ENCODE data around the gene PRR23E. TPM values are rescaled to one million over a fixed set of nuclear protein-coding genes. Genes with fewer than 3 reads are reported as not detected.

The PRR23E gene
- total RNA-seq, 1 experiment from 2014 or later = not detected

DNA sequence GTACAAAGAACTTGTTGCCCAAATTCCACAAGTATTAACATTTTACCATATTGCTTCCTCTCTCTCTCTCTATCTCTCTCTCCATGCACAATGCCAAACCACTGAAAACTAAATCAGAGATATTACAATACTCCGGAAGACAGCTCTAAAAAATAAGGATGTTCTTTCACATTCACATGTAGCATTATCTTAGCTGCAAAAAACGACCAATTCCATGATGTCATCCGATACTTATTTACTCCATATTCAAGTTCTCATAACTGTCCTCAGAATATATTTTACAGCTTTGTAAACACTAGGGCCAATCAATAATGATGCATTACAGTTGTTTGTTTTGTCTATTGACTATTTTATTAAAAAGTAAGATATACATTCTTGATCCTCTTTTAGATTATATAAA, 7.7 kb upstream of the PRR23E start:
- CTCF ChIA-PET = no interaction called here
- no peaks in the 10 kb centered on the region for H3K36me3 Mint-ChIP-seq (ENCODE audit: insufficient read depth, unreplicated experiment)
- POLR2A ChIA-PET = interaction anchor here (0.6 kb wide), 1 partner anchor 19 kb away, joined by 3 read pairs; no protein-coding TSS in a partner anchor
- peaks cover 18% of the 10 kb centered on the region for H3K27me3 Mint-ChIP-seq (ENCODE audit: insufficient read depth, unreplicated experiment)
- no peak overlapping the region for H3K27ac Mint-ChIP-seq (ENCODE audit: low read depth, unreplicated experiment)
- DNase-seq (ENCODE audit: unreplicated experiment) = no peak
- TF ChIP-seq, protein P1, sequence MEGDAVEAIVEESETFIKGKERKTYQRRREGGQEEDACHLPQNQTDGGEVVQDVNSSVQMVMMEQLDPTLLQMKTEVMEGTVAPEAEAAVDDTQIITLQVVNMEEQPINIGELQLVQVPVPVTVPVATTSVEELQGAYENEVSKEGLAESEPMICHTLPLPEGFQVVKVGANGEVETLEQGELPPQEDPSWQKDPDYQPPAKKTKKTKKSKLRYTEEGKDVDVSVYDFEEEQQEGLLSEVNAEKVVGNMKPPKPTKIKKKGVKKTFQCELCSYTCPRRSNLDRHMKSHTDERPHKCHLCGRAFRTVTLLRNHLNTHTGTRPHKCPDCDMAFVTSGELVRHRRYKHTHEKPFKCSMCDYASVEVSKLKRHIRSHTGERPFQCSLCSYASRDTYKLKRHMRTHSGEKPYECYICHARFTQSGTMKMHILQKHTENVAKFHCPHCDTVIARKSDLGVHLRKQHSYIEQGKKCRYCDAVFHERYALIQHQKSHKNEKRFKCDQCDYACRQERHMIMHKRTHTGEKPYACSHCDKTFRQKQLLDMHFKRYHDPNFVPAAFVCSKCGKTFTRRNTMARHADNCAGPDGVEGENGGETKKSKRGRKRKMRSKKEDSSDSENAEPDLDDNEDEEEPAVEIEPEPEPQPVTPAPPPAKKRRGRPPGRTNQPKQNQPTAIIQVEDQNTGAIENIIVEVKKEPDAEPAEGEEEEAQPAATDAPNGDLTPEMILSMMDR (IDR thresholded peaks at IDR 0.05; ENCODE audit: unreplicated experiment) = no peak
- intact Hi-C loops (cut with micrococcal nuclease) = no loop called here
- H3K9me3 Mint-ChIP-seq (ENCODE audit: unreplicated experiment) = no peaks in the 10 kb centered on the region
- H3K4me3 Mint-ChIP-seq (ENCODE audit: unreplicated experiment) = no peak overlapping the region
- H3K4me1 Mint-ChIP-seq (ENCODE audit: insufficient read depth, unreplicated experiment) = no peaks in the 10 kb centered on the region
- BruUV-seq (replicated peaks) = no TSS peak

DNA sequence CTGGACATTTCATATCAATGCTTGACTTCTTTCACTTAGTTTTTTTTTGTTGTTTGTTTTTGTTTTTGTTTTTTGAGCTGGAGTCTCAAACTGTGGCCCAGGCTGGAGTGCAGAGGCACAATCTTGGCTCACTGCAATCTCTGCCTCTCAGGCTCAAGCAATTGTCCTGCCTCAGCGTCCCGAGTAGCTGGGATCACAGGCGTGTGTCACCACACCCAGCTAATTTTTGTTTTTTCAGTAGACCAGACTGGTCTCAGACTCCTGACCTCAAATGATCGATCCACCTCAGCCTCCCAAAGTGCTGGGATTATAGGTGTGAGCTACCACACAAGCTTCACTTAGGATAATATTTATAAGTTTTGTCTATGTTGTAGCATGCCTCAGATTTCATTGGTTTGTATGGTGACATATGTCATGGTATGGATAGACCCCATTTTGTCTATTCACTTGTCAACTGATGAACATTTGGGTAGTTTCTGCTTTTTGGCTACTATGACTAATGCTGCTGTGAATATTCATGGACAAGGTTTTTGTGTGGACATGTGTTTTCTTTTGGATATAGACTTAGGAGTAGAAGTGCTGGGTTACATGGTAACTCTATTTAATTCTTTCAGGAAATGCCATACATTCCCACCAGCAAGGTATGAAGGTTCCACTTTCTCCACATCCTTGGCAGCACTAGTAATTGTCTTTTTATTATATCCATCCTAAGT, 6.8 kb upstream of the PRR23E start:
- no peak overlapping the region for H3K4me3 Mint-ChIP-seq (ENCODE audit: unreplicated experiment)
- H3K36me3 Mint-ChIP-seq (ENCODE audit: insufficient read depth, unreplicated experiment) = no peaks in the 10 kb centered on the region
- no peaks in the 10 kb centered on the region for H3K4me1 Mint-ChIP-seq (ENCODE audit: insufficient read depth, unreplicated experiment)
- POLR2A ChIA-PET = no interaction called here
- CTCF ChIA-PET = no interaction called here
- H3K9me3 Mint-ChIP-seq (ENCODE audit: unreplicated experiment) = no peaks in the 10 kb centered on the region
- peaks cover 18% of the 10 kb centered on the region for H3K27me3 Mint-ChIP-seq (ENCODE audit: insufficient read depth, unreplicated experiment)
- no peak overlapping the region for H3K27ac Mint-ChIP-seq (ENCODE audit: low read depth, unreplicated experiment)
- TF ChIP-seq, protein P1 (IDR thresholded peaks at IDR 0.05; ENCODE audit: unreplicated experiment) = no peak
- BruUV-seq (replicated peaks) = no TSS peak
- DNase-seq (ENCODE audit: unreplicated experiment) = no peak
- intact Hi-C loops (cut with micrococcal nuclease) = no loop called here

GRCh38 chr3:127187316-127187715, 5.6 kb upstream of the PRR23E start:
- H3K4me1 Mint-ChIP-seq (ENCODE audit: insufficient read depth, unreplicated experiment) = no peaks in the 10 kb centered on the region

GRCh38 chr3:127193341-127193740, 410 bp downstream of the PRR23E start:
- ChIA-PET CTCF (no interaction called here), POLR2A (no interaction called here)
- no TSS peak for BruUV-seq (replicated peaks)
- DNase-seq (ENCODE audit: unreplicated experiment) = no peak
- intact Hi-C loops (cut with micrococcal nuclease) = no loop called here
- Mint-ChIP-seq H3K27ac (ENCODE audit: low read depth, unreplicated experiment) (no peak overlapping the region), H3K4me3 (ENCODE audit: unreplicated experiment) (no peak overlapping the region), H3K36me3 (ENCODE audit: insufficient read depth, unreplicated experiment) (no peaks in the 10 kb centered on the region), H3K9me3 (ENCODE audit: unreplicated experiment) (no peaks in the 10 kb centered on the region), H3K27me3 (ENCODE audit: insufficient read depth, unreplicated experiment) (peaks cover 10% of the 10 kb centered on the region), H3K4me1 (ENCODE audit: insufficient read depth, unreplicated experiment) (no peaks in the 10 kb centered on the region)
- TF ChIP-seq, protein P1 (IDR thresholded peaks at IDR 0.05; ENCODE audit: unreplicated experiment) = no peak

More at GRCh38 chr3:127187316-127187715, 5.6 kb upstream of the PRR23E start:
- intact Hi-C loops (cut with micrococcal nuclease) = no loop called here
- DNase-seq (ENCODE audit: unreplicated experiment) = no peak
- TF ChIP-seq, protein P1 (IDR thresholded peaks at IDR 0.05; ENCODE audit: unreplicated experiment) = no peak
- BruUV-seq (replicated peaks) = no TSS peak
- ChIA-PET CTCF (no interaction called here), POLR2A (interaction anchor here (0.6 kb wide), 1 partner anchor 1130 kb away, joined by 3 read pairs; no protein-coding TSS in a partner anchor)
- no peak overlapping the region for H3K4me3 Mint-ChIP-seq (ENCODE audit: unreplicated experiment)
- H3K36me3 Mint-ChIP-seq (ENCODE audit: insufficient read depth, unreplicated experiment) = no peaks in the 10 kb centered on the region
- no peak overlapping the region for H3K27ac Mint-ChIP-seq (ENCODE audit: low read depth, unreplicated experiment)
- H3K27me3 Mint-ChIP-seq (ENCODE audit: insufficient read depth, unreplicated experiment) = peaks cover 18% of the 10 kb centered on the region
- H3K9me3 Mint-ChIP-seq (ENCODE audit: unreplicated experiment) = no peaks in the 10 kb centered on the region
